Mucosa of descending colon (tissue), 3 donors: ENCODE results near the gene CSNK2A3. TPM values are rescaled to one million over a fixed set of nuclear protein-coding genes. Genes with fewer than 3 reads are reported as not detected.

Experiments used
- ATAC-seq: fragments of 200-7000 bp; cut with Tn5 transposase; one replicate; pipeline ENCODE4 v1.9.1; 2020; ENCODE audit warnings: mild to moderate bottlenecking, moderate library complexity
- DNase-seq, 3 donors: peaks; one replicate each; pipeline ENCODE4 v3.0.0-alpha.2; 2020
- H3K36me3 ChIP-seq: fragments of 200-600 bp; one replicate; pipeline ENCODE4 v1.8.0; 2021; ENCODE audit warnings: low read depth, mild to moderate bottlenecking
- H3K4me1 ChIP-seq: fragments of 200-600 bp; one replicate; pipeline ENCODE4 v1.8.0; 2021; ENCODE audit warnings: low read depth, mild to moderate bottlenecking
- H3K4me3 ChIP-seq: fragments of 200-600 bp; one replicate; pipeline ENCODE4 v1.8.0; 2021; ENCODE audit warnings: mild to moderate bottlenecking
- H3K9me3 ChIP-seq: fragments of 200-600 bp; one replicate; pipeline ENCODE4 v1.8.0; 2021; ENCODE audit warnings: mild to moderate bottlenecking
- CTCF ChIP-seq: fragments of 200-600 bp; IDR thresholded peaks from one replicate; pipeline ENCODE4 v1.8.0; 2022; ENCODE audit warnings: antibody characterized with exemption, mild to moderate bottlenecking
- intact Hi-C, 2 donors: fragments of 100-400 bp; cut with DNase I in 1 of 2; cut with micrococcal nuclease in 1 of 2; formaldehyde crosslinking; loops; one replicate each; pipeline versions ENCODE4 v1.11.0 to v1.11.1; 2022; cut with DNase I, micrococcal nuclease
- total RNA-seq, 3 donors: library from RNA; stranded (reverse); fragmentation: NEBNext Ultra II Directional in 2 of 3; extraction: Animal tissue kit (Norgen Biotek cat#: 25700) in 2 of 3; gene quantifications; one replicate each; pipeline versions ENCODE4 v1.2.1 to v1.2.4, GENCODE V29; 2021 to 2023
- donor health status: DM: no; HTN: no; CAD: no; lungs with moderate emphysema.
- donor health status: DM: no; HTN: no; CAD: no.
- donor health status: DM: no; HTN: yes; CAD: no.

CSNK2A3 gene
- total RNA-seq, 3 donors from 2014 or later: 0.43 to 2.1 TPM; not detected in 1

GRCh38 chr11:11390068-11390771 lies 37.2 kb upstream of the CSNK2A3 start:
- TF ChIP-seq CTCF: no peak
- intact Hi-C loops: no loop called here
- DNase-seq (no peak), ATAC-seq (no peak)
- no peaks in the 10 kb centered on the region for H3K36me3 ChIP-seq
- no peak overlapping the region for H3K4me3 ChIP-seq
- no peaks in the 10 kb centered on the region for H3K9me3 ChIP-seq
- H3K4me1 ChIP-seq: peaks cover 23% of the 10 kb centered on the region

GRCh38 chr11:11389238-11389637 lies 36.2 kb upstream of the CSNK2A3 start:
- H3K4me1 ChIP-seq: peaks cover 23% of the 10 kb centered on the region
- no peaks in the 10 kb centered on the region for H3K9me3 ChIP-seq
- peak; percentile 66 for ATAC-seq
- TF ChIP-seq CTCF: no peak
- no peak overlapping the region for H3K4me3 ChIP-seq
- intact Hi-C loops: no loop called here
- H3K36me3 ChIP-seq: no peaks in the 10 kb centered on the region
- DNase-seq: peak; percentile 61 to 87 (median 72)

GRCh38 chr11:11387622-11388305 lies 34.7 kb upstream of the CSNK2A3 start:
- DNase-seq (no peak), ATAC-seq (no peak)
- no peaks in the 10 kb centered on the region for H3K36me3 ChIP-seq
- H3K4me3 ChIP-seq: no peak overlapping the region
- intact Hi-C loops: no loop called here
- peaks cover 23% of the 10 kb centered on the region for H3K4me1 ChIP-seq
- H3K9me3 ChIP-seq: no peaks in the 10 kb centered on the region
- no peak for TF ChIP-seq CTCF

GRCh38 chr11:11387207-11387606 lies 34.2 kb upstream of the CSNK2A3 start:
- no peak for TF ChIP-seq CTCF
- peaks cover 22% of the 10 kb centered on the region for H3K4me1 ChIP-seq
- H3K36me3 ChIP-seq: no peaks in the 10 kb centered on the region
- DNase-seq: no peak
- ATAC-seq: no peak
- H3K4me3 ChIP-seq: no peak overlapping the region
- no peaks in the 10 kb centered on the region for H3K9me3 ChIP-seq
- intact Hi-C loops: no loop called here

GRCh38 chr11:11384829-11385228 lies 31.8 kb upstream of the CSNK2A3 start:
- ATAC-seq: no peak
- no peak for TF ChIP-seq CTCF

More at GRCh38 chr11:11384829-11385228, 31.8 kb upstream of the CSNK2A3 start:
- intact Hi-C loops: no loop called here
- no peaks in the 10 kb centered on the region for H3K9me3 ChIP-seq
- no peak overlapping the region for H3K4me3 ChIP-seq
- DNase-seq: no peak
- H3K36me3 ChIP-seq: no peaks in the 10 kb centered on the region
- peaks cover 8% of the 10 kb centered on the region for H3K4me1 ChIP-seq
